SHP77 (cell line): ENCODE results near the gene FAM25C.
"Not testable (repeated sequence)": the region's sequence is repeated elsewhere in the genome, so short reads cannot be mapped to it uniquely, and the experiment has no call there.

Experiments used
- DNase-seq, 2 experiments: peaks; one replicate each; lab custom pipeline; 2025; lab: John Stamatoyannopoulos, UW

FAM25C gene

DNA sequence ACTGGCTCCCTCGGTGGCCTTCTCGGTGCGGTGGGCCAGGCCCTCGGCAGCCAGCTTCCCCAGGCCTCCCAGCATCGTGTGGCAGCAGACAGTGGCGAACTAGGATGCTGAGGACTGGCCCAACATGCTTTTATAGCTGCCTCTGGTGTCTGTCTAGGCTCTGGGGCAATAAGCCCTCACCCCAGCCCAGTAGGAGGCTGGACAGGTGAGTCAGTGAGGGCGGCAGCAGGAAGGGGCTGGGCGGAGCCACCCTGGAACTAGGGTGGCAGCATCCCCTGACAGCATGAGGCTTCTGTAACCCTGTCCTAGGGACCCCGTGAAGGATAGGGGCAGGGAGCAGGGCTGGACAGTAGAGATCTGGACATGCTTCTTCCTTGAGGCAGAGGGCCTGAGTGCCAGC, at the start of gene FAM25C:
TSS of gene FAM25C (minus strand) at position 101 of the 400 bp plus-strand sequence. CDS start at position 75, 26 bp downstream.
- DNase-seq, result not testable (repeated sequence)

DNA sequence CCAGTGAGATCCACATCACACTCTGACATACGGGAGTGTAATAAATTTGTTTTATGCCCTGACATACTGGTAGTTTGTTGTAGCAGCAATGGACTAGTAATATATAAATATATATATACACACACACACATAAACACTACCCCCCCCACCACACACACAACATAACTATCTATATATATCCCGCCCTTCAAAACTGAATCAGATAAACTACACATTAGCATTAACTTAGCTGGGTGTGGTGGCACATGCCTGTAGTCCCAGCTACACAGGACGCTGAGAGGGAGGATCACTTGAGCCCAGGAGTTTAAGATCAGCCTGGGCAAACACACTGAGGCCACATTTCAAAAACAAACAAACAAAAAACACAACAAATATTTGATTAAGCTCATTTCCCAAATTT, 45.0 kb upstream of the FAM25C start:
- not testable (repeated sequence) for DNase-seq

DNA sequence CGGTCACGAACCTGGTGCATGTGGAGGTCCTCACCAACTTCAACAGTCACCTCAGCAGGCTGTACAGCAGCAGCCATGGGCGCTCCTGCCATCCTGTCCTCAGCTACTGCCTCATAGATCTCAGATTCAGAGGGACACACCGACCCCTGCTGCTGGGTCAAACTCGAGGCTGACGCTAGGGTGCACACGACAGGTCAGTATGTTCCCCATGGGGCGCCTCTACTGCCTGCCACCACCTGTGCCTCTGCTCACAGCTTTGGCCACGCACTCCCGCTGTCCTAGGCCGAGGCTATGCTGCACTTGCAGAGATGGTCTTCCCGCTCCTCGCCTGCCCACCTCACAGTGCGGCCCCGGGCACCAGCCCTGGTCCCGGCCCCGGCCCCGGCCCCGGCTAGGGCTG, 31.8 kb upstream of the FAM25C start:
- not testable (repeated sequence) for DNase-seq

DNA sequence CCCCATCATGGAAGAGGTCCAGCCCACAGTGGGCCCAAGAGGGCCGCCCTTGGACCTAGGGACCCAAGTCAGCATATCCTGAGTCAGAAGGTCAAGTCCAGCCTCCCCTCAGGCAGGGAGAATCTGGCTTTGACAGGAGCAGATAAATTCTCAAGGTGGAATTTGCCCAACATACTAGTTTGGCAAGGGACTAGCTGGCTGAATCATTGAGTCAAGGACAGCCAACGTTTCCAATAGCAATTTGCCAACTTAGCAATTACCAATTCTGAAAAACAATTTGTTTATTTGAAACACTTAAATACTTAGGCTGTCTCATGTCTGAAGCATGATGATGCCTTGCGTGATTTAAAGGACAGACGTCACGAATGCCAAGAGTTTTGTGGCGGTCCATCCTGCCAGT, 2.7 kb upstream of the FAM25C start:
- DNase-seq, result not testable (repeated sequence)

DNA sequence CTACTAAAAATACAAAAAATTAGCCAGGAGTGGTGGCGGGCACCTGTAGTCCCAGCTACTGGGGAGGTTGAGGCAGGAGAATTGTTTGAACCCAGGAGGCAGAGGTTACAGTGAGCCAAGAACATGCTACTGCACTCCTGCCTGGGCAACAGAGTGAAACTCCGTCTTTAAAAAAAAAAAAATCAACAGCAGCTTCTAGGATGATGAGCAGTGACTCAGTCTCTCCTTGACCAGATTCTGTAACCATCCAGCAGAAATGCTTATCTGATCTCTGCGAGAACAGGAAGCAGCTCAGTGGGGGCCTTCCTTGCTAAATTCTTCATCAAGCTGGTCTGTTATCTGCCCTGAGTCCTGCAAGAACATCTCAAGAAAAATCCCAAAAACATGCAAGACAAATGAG, 5.5 kb downstream of the FAM25C start:
- not testable (repeated sequence) for DNase-seq

DNA sequence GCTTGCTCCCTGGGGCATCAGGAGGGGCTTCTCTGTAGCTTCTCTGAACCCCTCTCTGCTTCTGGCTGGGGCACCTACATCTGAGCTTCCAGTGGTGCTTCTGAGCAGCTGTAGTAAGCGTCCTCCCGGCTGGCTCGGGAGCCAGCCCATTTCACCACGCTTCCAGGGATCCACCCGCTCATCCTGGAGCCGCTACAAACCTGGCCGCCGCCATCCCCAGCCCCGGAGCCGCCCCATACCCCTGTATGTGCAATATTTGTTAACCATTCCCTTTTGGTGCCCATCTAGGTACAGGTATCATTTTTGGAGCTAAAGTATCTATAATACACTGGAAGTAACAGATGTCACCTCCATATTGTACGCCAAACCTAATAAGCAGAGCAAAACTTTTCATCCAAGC, 7.0 kb downstream of the FAM25C start:
- not testable (repeated sequence) for DNase-seq

DNA sequence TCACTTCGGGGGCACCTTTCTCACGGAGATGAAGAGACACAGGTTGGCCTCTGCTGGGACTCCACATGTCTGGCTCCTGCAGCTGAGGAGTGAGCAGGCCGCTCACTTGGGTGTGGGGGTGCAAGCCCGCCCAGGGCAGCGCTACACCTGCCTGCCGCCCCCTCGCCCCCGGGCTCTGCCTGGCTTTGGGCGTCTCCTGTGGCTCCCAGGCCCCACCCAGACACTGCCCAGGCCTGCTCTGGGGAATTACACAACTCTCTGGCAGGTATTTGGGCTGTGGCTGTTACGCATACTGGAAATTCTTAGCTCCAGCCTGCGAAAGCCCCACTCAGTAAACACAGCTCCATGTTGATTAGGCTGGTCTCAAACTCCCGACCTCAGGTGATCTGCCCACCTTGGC, 7.9 kb downstream of the FAM25C start:
- not testable (repeated sequence) for DNase-seq

DNA sequence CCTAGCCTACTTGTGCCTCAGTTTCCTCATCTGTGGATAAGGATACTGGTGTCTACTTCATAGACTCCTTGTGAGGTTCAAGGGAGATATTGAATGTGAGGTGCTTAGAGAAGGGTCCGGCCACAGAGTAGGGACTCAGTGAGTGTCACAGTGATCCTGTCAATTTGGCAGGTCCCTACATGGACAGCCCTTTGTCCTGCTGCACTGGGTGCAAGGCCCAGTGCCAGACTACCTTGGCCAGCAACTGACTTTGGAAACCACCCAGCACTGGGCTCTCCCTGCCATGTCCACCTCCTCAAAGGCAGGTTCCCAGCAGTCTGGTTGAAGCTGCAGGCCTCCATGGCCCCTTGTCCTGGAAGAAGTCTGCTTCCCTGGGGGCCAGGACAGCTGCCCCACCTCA, 9.5 kb downstream of the FAM25C start:
- not testable (repeated sequence) for DNase-seq

DNA sequence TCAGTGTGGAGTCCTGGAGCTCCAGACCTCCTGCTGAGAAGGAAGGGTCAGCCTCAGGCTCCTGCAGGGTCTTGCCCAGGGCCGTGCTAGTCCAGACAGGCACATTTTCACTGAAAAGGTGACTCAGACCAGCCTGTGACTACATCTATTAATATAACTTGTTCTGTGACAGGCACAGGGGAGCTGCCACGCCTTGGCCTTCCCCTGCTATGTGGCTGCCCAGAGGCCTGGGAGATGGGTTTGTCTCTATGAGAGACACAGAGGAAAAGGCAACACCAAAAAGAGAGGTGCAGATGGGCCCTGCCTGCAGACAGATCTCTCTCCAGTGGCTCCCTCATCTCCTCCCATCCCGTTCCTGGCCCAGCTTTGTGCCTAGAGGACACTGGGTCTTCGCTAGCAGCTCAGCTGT, 10.0 kb downstream of the FAM25C start:
- not testable (repeated sequence) for DNase-seq

DNA sequence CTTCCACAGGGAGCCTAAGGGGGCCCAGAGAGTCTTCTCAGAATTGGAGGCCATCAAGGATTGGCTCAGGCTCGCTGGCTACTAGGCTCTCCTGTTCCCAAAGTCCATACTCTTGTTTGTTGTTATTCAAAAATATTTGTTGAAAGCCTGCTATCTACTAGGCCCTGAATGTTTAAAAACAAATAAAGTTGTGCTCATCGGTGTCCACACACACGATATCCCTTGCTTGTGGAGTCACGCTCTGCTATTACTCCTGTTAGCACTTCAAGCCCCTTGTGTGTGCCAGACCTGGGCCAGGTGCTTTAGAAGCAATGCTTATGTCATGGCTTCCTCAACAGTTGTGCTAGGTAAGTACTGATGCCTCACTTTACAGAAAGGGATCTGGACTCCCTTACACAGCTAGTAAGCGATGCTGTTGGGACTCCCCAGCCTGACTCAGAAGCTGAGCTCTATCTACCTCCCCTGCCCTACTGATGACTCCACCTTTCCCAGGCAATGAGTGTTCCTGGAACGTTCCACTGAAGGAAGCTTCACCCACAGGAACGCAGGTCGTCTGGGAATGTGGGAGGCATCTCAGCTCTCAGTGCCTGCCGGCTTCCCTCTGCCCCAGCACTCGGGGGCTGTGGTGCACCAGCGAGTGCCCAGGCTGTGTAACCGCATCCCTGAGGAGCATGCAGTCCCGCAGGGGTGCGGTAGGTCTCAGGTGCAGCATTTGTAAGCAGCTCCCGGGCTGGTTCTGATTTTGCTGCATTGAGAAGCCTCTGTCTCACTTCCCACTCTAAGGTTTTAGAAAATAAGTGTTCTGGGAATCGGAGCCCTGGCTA, 10.7 kb downstream of the FAM25C start:
- DNase-seq, result not testable (repeated sequence)

DNA sequence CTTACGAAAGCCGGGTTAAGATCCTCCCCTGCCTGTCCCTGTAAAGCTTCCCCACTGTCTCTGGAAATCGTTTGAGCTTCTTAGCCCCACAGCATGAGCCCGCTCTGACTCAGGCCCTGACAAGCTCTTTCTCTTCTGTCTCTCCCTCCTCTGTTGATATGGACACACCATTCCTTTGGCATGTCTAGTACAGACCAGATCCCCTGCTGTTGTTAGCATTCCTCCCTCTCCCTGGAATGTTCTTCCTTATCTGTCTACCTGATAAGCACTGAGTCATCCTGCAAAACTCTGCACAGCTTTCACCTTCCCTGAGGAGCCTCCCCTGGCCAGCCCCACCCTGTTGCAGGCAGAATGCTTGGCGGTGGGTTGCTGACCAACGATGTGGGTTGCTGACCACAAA, 11.6 kb downstream of the FAM25C start:
- not testable (repeated sequence) for DNase-seq

DNA sequence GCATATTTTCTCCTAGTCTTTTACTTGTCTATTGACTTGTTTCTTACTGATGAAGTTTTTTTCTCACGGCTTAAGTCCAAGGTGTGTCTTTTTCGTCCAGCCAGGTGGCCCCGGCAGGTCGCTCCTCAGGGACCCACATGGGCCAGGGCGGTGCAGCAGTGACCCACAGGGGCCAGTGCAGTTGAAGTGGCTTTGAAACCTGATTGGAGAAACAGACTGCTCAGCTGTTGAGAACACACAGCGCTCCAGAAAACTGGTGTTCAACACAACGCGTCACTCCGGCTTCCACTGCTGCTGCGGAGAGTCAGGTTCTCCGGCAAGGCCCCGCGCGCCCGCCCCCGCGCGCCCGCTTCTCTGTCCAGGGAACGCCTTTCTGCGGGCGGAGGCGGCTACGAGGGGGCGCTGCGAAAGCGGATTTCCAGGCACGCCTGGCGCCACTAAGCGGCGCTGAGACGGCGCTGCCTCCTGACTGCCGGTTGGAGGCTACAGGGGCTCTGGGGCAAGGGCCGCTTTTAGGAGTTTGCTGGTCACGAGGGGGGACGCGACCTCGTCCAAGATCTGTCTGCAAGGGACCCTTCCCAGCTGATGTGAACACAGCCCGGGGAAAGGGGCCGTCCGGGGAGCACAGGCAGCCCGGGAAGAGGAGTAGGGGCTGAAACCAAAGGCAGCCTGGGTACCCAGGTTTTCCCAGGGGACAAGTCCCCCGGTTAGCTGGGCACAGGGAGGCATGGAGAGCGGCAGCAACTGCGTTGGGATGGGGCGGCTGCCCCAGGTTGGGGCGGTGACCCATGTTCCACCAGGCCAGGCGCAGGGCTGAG, 13.0 kb downstream of the FAM25C start:
- DNase-seq, result not testable (repeated sequence)

DNA sequence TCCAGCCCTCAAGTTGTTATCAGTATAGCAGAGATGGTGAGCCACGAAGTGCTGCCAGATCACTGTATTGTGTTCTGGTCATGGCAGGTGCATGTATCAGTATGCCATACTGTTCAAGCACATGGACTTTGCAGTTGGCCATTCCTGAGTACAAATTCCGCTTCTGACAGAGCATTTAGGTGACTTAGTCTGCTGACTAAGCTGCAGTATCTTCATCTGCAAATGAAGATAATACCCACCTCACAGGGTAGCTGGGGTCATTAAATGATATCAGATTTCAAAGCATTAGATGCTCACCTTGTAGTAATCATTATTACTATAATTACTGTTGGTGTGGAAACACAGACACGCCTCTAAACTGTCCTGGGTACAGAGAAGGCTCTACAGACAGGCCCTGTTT, 24.2 kb downstream of the FAM25C start:
- DNase-seq, result not testable (repeated sequence)

DNA sequence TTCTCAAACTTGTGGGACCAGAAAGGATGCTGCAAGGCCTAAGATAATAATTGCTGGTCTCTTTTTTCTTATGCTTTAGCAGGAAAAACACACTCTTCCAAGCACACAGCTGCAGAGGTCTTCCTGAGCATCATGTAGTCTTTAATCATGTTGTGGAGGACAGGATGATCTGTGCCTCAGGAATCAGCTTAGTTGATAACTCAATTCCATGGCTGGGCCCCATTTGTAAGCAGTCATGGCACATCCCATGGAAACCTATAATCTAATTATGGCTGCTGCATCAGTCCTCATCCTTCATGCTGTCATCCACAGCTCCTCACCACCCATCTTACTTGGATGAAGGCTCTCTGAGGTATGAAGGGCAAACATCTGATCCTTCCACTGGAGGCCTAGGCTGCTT, 26.5 kb downstream of the FAM25C start:
- not testable (repeated sequence) for DNase-seq

DNA sequence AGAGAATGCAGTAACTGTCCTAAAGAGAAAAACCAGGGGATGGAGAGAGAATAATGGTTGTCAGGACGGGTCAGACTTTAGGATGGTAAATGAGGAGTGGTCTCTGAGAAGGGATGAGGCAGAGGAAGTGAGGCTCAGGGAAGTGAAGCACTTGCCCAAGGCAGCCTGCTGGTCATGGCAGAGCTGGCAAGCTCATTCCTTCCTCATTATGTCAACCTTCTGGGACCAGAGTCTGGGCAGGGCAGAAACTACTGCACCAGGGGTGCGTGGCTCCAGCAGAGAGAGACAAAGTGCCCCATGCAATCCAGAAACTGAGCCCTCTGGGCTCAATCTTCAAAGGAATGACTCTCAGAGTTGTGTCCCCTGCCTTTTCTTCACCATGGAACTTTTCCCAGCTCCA, 27.5 kb downstream of the FAM25C start:
- not testable (repeated sequence) for DNase-seq

DNA sequence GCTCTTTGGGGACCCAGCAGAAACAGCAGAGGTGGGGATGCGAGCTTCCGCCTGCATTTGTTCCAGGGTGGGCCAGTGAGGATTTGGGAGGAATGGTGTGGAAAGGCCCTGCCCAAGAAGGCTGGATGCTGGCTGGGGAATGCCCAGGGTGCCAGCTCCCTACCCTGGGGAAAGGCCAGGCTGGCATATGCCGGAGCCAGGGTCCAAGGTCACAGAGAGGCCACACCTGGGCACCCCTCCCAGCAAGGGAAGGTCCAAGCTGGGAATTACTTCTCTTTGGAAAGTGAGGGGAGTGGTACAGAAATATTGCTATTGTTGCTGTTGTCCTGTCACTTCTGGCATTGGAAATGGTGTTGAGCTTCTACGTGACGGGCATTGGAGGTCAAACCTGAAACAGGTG, 28.0 kb downstream of the FAM25C start:
- not testable (repeated sequence) for DNase-seq

DNA sequence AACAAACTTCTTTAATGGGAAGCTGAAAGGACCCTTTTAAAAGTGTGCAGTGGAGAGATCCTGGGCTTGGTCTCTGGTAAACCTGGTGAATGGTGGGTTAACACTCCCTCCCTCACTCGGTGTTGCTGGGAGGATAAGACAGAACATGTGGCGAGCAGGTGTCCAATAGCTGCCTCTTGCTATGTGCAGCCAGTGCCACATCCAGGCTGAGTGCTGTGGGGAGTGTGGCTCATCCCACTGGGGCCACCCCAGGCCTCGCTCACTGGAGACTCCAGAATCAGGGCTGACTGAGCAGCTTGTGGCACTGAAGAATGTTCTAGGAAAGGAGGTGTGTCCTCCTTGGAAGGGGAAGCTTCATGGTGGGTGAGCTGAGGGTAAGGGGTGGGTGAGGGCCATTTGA, 29.5 kb downstream of the FAM25C start:
- DNase-seq, result not testable (repeated sequence)

DNA sequence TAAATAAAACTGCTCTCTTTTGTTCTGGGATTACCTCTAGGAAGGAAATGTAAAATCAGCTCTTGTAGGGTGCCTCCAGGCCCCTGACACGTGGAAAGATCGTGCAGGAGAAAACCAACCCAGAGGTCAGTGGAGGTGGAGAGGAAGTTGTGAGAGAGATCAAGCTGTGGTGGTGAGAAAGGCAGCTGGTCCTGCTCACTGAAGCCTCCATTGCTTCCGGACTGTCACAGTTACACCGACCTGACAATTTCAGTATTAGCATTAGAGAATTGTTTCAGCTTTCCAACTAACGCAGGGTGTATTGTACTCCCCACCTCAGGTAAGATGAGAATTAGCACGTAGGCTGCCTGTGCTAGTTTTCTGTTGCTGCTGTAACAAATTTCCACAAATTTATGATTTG, 30.6 kb downstream of the FAM25C start:
- not testable (repeated sequence) for DNase-seq

DNA sequence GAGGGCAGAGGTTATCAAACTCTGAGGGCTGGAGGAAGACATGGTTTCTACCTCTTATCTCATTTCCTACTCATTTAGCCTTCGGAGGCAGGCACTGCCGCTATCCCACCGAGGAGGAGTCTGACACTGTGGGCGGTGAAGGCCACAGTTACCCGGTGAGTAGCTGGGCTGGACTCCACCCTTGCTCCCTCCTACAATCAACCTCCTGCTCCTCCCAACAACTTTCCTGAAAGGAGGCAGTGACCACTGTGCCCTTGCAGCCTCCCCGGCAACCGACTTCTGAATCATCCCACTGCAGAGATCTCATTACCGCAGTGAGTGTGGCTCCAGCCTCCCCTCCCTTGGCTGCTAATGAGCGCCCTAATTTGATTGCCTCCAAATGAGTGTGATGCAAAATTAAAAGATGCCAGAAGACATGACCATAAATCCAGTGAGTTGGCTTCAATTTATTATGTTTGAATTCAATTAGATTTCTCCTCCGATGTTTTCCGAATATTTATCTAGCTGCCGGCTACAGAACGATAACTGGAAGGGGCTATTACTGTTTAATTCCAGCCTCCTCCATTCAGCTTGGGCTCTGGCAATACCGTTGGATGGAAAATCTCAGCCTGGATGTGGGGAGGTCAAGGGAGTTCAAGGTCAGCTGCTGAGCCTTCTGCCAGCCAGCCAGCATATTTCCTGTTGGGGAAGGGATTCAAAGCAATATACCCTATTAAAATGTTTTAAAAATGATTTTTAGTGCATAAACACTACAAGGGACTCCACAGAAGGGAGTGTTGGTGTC, 35.1 kb downstream of the FAM25C start:
- not testable (repeated sequence) for DNase-seq

DNA sequence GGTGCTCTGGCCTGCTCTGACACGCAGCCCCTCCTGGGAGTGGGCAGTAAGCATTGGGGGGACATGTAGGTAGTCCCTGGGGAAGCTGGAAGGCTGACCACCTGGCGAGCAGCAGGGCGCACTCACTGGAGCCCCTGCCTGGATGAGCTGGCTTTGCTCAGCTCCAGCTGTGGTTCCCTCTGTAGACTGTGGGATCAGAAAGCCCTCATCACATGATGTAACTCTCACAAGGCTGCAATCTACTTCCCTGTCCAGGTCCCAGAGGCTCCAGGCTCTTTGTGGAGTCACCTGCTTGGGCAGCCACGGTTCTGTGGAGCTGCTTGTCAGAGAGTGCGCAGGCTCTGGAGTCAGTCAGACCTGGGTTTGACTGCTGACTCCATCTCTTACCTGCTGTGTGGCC, 36.8 kb downstream of the FAM25C start:
- not testable (repeated sequence) for DNase-seq

DNA sequence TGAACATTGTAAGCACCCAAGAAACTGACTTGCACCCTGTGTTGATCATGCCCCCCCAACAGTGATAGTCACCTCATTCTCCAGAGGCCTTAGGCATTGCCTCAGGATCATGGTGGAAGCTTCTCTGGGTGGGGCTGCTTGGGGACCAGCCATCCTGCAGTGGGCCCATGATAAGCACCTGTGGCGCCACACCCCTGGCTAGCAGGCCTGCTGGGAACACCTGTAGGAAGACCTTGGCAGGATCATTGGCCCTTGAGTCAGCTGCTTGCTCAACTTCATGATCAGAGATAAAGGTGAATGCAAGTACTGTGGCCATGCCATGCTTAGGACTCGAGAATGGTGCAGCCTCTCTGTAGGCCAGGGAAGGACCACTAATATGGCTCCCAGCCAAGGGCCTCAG, 38.9 kb downstream of the FAM25C start:
- not testable (repeated sequence) for DNase-seq

DNA sequence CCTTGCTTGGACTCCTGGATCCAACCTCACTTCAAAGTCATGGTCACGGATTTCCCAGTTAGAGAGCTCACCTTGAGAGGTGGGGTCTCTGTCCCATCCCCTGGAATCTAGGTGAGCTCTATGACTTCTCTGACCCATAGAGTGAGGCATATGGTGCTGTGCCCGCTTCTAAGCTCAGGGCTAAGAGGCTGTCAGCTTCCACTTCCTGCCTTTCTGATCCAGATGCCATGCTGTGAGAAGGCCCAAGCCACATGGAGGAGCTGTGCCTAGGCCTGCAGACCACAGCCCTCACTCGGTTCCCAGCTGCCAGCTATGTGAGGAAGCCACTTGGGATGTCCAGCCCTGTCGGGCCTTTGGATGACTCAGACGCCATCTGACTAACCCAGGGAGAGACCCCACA, 39.9 kb downstream of the FAM25C start:
- not testable (repeated sequence) for DNase-seq
